K562 (cell line): ENCODE data around the gene FMOD. TPM values are rescaled to one million over a fixed set of nuclear protein-coding genes. Genes with fewer than 3 reads are reported as not detected.
A peak's percentile ranks its signal among the peaks of the same experiment; 100 is the strongest.

Experiments used
- BACH1 ChIP-seq: fragments of 200-800 bp; sonication (Bioruptor generic); IDR thresholded peaks from 2 replicates; pipeline ENCODE4 v1.6.1; 2016; ENCODE audit warnings: missing genetic modification characterization, missing compliant biosample characterization
- BCOR ChIP-seq: fragments of 450-650 bp; IDR thresholded peaks from 2 replicates; pipeline ENCODE4 v1.6.1; 2016
- CCNT2 ChIP-seq: IDR thresholded peaks from 2 replicates; pipeline ENCODE4 v1.6.1; 2011; ENCODE audit warnings: borderline replicate concordance, low read depth, mild to moderate bottlenecking, moderate library complexity, mixed read lengths, low read length; ENCODE audit not compliant: insufficient read length; ENCODE audit errors: extremely low read depth
- CREB1 ChIP-seq, 2 experiments: sonication (generic) in 1 of 2; formaldehyde crosslinking in 1 of 2; IDR thresholded peaks; 2 replicates each; pipeline versions ENCODE4 v1.6.1 to v1.8.0; 2012 to 2022; ENCODE audit warnings: inconsistent platforms in 1 of 2, mild to moderate bottlenecking in 1 of 2, missing genetic modification reagents in 1 of 2, moderate library complexity in 1 of 2
- HDAC3 ChIP-seq: fragments of 450-650 bp; IDR thresholded peaks from 2 replicates; pipeline ENCODE4 v1.6.1; 2018; ENCODE audit warnings: borderline replicate concordance, mild to moderate bottlenecking, moderate library complexity; ENCODE audit not compliant: partially characterized antibody
- SAFB ChIP-seq: fragments of 200-400 bp; formaldehyde crosslinking; IDR thresholded peaks from 2 replicates; pipeline ENCODE4 v1.6.1; 2017; ENCODE audit warnings: low read depth, low read length, borderline replicate concordance
- SP1 ChIP-seq: sonication (generic); formaldehyde crosslinking; IDR thresholded peaks from 2 replicates; pipeline ENCODE4 v1.8.1; 2022; ENCODE audit warnings: mild to moderate bottlenecking, missing genetic modification reagents
- ZKSCAN8 ChIP-seq: fragments of 200-800 bp; sonication (Bioruptor generic); IDR thresholded peaks from 2 replicates; pipeline ENCODE4 v1.6.1; 2016; ENCODE audit warnings: missing genetic modification characterization, missing compliant biosample characterization
- polyA plus RNA-seq, 8 experiments: library from polyadenylated mRNA; depleted of rRNA in 4 of 8; stranded (reverse) in 5 of 8; unstranded in 3 of 8; fragments of >200 nt; fragmentation: Nextera tagmentation in 2 of 8; fragmentation: Illumina TruSeq in 1 of 8; extraction: Ambion mirVana in 2 of 8; extraction: Trizol in 1 of 8; gene quantifications; 2 replicates each; pipeline versions ENCODE4 v1.2.1 to v1.2.3, GENCODE V29; 2011 to 2014; ENCODE audit warnings: inconsistent platforms in 1 of 8, missing spikeins in 1 of 8
- total RNA-seq, 7 experiments: library from RNA; depleted of rRNA in 6 of 7; stranded (reverse); fragments of >200 nt in 6 of 7; fragmentation: Illumina TruSeq in 2 of 7; extraction: Trizol in 2 of 7; gene quantifications; 2 replicates each; pipeline versions ENCODE4 v1.2.1 to v1.2.3, GENCODE V29; 2011 to 2021; ENCODE audit warnings: low replicate concordance in 1 of 7
- TF ChIP-seq, protein P1 (sequence below): sonication (generic); formaldehyde crosslinking; IDR thresholded peaks from 2 replicates; pipeline ENCODE4 v1.8.0; 2022; ENCODE audit warnings: missing genetic modification reagents, mild to moderate bottlenecking, borderline replicate concordance
- TF ChIP-seq, protein P2 (sequence below): fragments of 450-650 bp; formaldehyde crosslinking; IDR thresholded peaks from 2 replicates; pipeline ENCODE4 v1.4.0; 2020; ENCODE audit warnings: mild to moderate bottlenecking, moderate library complexity
- TF ChIP-seq, protein P3 (sequence below): fragments of 450-650 bp; IDR thresholded peaks from 2 replicates; pipeline ENCODE4 v1.6.1; 2017; ENCODE audit warnings: mild to moderate bottlenecking, moderate library complexity
- TF ChIP-seq, protein P4 (sequence below): fragments of 250-450 bp; sonication (Bioruptor Pico); IDR thresholded peaks from 2 replicates; pipeline ENCODE4 v1.9.0; 2021; ENCODE audit warnings: mild to moderate bottlenecking
- TF ChIP-seq, protein P5 (sequence below), 2 experiments: fragments of 250-450 bp in 1 of 2; fragments of 450-650 bp in 1 of 2; sonication (Bioruptor Pico) in 1 of 2; IDR thresholded peaks; 2 replicates each; pipeline versions ENCODE4 v1.6.1 to v1.8.0; 2016 to 2021; ENCODE audit warnings: mild to moderate bottlenecking in 2 of 2, moderate library complexity in 2 of 2, missing compliant biosample characterization in 1 of 2, missing genetic modification characterization in 1 of 2
- TF ChIP-seq, protein P6 (sequence below): fragments of 450-650 bp; IDR thresholded peaks from 2 replicates; pipeline ENCODE4 v1.6.1; 2017; ENCODE audit warnings: antibody characterized with exemption, mild to moderate bottlenecking

Gene FMOD
- total and polyA plus RNA-seq, 9 of the 15 experiments (the other 6 are each of a cell fraction or from before 2014, with no cell fraction given) = 0.03 to 0.13 (median 0.03) TPM; not detected in 6

DNA sequence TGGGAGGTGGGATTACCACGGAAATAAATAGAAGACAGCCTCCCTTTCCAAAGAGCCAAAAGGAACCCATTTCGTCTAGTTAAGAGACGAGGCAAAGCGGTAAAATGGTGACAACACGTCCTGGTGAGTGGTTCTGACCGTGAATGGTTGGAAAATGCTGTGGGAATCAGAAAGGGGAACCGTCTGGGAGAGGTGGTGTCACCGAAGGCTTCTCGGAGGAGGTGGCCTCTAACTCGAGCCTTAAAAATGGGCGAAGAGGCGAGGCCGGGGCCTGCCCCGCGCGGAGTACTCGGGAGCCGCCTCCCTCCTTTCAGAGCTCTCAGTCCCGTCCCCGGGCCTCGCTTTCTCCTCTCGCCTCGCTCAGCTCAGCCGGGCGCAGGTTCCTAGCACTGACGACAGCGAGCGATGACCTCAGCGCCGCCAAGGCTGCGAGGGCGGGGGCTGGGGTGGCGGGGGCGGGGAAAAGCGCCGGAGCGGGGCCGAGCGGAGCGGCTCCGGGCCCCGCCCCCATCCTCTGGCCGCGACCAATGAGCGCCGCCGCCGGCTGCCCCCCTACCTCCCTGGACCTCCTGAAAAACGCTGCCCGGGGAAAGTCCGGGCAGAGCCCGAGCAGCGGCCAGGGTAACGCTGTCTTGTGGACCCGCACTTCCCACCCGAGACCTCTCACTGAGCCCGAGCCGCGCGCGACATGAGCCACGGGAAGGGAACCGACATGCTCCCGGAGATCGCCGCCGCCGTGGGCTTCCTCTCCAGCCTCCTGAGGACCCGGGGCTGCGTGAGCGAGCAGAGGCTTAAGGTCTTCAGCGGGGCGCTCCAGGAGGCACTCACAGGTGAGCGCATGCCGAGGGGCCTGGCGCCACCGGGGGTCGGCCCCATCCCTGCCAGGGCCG is 45.8 kb downstream of the FMOD start, which contains the start of gene BTG2 (continued):
- TF ChIP-seq, protein P1, sequence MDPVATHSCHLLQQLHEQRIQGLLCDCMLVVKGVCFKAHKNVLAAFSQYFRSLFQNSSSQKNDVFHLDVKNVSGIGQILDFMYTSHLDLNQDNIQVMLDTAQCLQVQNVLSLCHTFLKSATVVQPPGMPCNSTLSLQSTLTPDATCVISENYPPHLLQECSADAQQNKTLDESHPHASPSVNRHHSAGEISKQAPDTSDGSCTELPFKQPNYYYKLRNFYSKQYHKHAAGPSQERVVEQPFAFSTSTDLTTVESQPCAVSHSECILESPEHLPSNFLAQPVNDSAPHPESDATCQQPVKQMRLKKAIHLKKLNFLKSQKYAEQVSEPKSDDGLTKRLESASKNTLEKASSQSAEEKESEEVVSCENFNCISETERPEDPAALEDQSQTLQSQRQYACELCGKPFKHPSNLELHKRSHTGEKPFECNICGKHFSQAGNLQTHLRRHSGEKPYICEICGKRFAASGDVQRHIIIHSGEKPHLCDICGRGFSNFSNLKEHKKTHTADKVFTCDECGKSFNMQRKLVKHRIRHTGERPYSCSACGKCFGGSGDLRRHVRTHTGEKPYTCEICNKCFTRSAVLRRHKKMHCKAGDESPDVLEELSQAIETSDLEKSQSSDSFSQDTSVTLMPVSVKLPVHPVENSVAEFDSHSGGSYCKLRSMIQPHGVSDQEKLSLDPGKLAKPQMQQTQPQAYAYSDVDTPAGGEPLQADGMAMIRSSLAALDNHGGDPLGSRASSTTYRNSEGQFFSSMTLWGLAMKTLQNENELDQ (CRISPR knock-in tag) = peak; percentile 47; the same call in 1 of the 2 replicates
- TF ChIP-seq BACH1 (tag) (0 out of 2 replicates have a peak, but pooled peaks have one; percentile 9), CCNT2 (peak; percentile 72), SAFB (peak; percentile 95), HDAC3 (peak; percentile 45), SP1 (CRISPR knock-in tag) (peak; percentile 80), ZKSCAN8 (CRISPR knock-in tag) (no peak; the same call in 1 of the 2 replicates), BCOR (peak; percentile 99), CREB1 (IDR thresholded peaks at IDR 0.05) (peak; percentile 75), CREB1 (CRISPR knock-in tag; IDR thresholded peaks at IDR 0.05) (no peak)
- TF ChIP-seq, protein P2, sequence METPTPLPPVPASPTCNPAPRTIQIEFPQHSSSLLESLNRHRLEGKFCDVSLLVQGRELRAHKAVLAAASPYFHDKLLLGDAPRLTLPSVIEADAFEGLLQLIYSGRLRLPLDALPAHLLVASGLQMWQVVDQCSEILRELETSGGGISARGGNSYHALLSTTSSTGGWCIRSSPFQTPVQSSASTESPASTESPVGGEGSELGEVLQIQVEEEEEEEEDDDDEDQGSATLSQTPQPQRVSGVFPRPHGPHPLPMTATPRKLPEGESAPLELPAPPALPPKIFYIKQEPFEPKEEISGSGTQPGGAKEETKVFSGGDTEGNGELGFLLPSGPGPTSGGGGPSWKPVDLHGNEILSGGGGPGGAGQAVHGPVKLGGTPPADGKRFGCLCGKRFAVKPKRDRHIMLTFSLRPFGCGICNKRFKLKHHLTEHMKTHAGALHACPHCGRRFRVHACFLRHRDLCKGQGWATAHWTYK (CRISPR knock-in tag) = peak; percentile 37; the same call in 1 of the 2 replicates
- TF ChIP-seq, protein P3, sequence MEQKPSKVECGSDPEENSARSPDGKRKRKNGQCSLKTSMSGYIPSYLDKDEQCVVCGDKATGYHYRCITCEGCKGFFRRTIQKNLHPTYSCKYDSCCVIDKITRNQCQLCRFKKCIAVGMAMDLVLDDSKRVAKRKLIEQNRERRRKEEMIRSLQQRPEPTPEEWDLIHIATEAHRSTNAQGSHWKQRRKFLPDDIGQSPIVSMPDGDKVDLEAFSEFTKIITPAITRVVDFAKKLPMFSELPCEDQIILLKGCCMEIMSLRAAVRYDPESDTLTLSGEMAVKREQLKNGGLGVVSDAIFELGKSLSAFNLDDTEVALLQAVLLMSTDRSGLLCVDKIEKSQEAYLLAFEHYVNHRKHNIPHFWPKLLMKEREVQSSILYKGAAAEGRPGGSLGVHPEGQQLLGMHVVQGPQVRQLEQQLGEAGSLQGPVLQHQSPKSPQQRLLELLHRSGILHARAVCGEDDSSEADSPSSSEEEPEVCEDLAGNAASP = no peak
- TF ChIP-seq, protein P4, sequence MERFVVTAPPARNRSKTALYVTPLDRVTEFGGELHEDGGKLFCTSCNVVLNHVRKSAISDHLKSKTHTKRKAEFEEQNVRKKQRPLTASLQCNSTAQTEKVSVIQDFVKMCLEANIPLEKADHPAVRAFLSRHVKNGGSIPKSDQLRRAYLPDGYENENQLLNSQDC = no peak
- TF ChIP-seq, protein P5, sequence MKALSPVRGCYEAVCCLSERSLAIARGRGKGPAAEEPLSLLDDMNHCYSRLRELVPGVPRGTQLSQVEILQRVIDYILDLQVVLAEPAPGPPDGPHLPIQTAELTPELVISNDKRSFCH (CRISPR knock-in tag; IDR thresholded peaks at IDR 0.05) = no peak
- TF ChIP-seq, protein P5 (tag; IDR thresholded peaks at IDR 0.05) = peak; percentile 64
- TF ChIP-seq, protein P6, sequence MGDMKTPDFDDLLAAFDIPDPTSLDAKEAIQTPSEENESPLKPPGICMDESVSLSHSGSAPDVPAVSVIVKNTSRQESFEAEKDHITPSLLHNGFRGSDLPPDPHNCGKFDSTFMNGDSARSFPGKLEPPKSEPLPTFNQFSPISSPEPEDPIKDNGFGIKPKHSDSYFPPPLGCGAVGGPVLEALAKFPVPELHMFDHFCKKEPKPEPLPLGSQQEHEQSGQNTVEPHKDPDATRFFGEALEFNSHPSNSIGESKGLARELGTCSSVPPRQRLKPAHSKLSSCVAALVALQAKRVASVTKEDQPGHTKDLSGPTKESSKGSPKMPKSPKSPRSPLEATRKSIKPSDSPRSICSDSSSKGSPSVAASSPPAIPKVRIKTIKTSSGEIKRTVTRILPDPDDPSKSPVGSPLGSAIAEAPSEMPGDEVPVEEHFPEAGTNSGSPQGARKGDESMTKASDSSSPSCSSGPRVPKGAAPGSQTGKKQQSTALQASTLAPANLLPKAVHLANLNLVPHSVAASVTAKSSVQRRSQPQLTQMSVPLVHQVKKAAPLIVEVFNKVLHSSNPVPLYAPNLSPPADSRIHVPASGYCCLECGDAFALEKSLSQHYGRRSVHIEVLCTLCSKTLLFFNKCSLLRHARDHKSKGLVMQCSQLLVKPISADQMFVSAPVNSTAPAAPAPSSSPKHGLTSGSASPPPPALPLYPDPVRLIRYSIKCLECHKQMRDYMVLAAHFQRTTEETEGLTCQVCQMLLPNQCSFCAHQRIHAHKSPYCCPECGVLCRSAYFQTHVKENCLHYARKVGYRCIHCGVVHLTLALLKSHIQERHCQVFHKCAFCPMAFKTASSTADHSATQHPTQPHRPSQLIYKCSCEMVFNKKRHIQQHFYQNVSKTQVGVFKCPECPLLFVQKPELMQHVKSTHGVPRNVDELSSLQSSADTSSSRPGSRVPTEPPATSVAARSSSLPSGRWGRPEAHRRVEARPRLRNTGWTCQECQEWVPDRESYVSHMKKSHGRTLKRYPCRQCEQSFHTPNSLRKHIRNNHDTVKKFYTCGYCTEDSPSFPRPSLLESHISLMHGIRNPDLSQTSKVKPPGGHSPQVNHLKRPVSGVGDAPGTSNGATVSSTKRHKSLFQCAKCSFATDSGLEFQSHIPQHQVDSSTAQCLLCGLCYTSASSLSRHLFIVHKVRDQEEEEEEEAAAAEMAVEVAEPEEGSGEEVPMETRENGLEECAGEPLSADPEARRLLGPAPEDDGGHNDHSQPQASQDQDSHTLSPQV = peak; percentile 78; the same call in 1 of the 2 replicates
